A549 (cell line): Measurements from ENCODE around the gene UBAP2L. TPM values are rescaled to one million over a fixed set of nuclear protein-coding genes. Genes with fewer than 3 reads are reported as not detected.

Source experiments
- ATAC-seq, 2 experiments: fragments of 200-7000 bp in 1 of 2; fragments of >200 bp in 1 of 2; cut with Nextera tagmentation in 1 of 2; cut with Tn5 transposase in 1 of 2; 3 replicates each; pipeline versions ENCODE4 v1.8.0 to v1.9.1; 2018 to 2020; ENCODE audit warnings: mild to moderate bottlenecking in 1 of 2, moderate library complexity in 1 of 2
- CTCF ChIA-PET: fragments of 300-600 bp; sonication (Branson Sonifier 250); formaldehyde crosslinking; extraction: SDS; loops from one replicate; lab custom pipeline; 2021; ENCODE audit warnings: antibody characterized with exemption, inconsistent platforms; lab: Yijun Ruan, JAX
- POLR2A ChIA-PET: fragments of 350-600 bp; formaldehyde crosslinking; extraction: SDS; loops from one replicate; lab custom pipeline; 2021; ENCODE audit warnings: antibody characterized with exemption, inconsistent platforms; lab: Yijun Ruan, JAX
- DNase-seq, 2 experiments: peaks; one replicate each; pipeline versions ENCODE4 v3.0.0 to v3.0.0-alpha.2; 2011 to 2016; ENCODE audit warnings: low read depth in 1 of 2, low spot score in 1 of 2
- FAIRE-seq: peaks from 2 replicates; lab custom pipeline; 2011; peaks lifted over from hg19 to GRCh38; lab: Jason Lieb, UNC
- H3K27ac ChIP-seq, 2 experiments: fragments of >200 bp; sonication (Bioruptor Twin); formaldehyde crosslinking; 3 replicates each; pipeline ENCODE4 v1.5.1; 2016 to 2017
- H3K4me1 ChIP-seq: fragments of >200 bp; sonication (Bioruptor Twin); formaldehyde crosslinking; 3 replicates; pipeline ENCODE4 v1.6.1; 2016
- H3K4me2 ChIP-seq: fragments of >200 bp; sonication (Bioruptor Twin); formaldehyde crosslinking; 3 replicates; pipeline ENCODE4 v1.6.1; 2016
- H3K4me3 ChIP-seq: fragments of >200 bp; sonication (Bioruptor Twin); formaldehyde crosslinking; 3 replicates; pipeline ENCODE4 v1.5.1; 2016
- H3K9me3 ChIP-seq: fragments of >200 bp; sonication (Bioruptor Twin); formaldehyde crosslinking; 3 replicates; pipeline ENCODE4 v1.6.1; 2016
- CBX2 ChIP-seq: fragments of 200-600 bp; sonication (generic); IDR thresholded peaks from 2 replicates; pipeline ENCODE4 v1.6.1; 2016; ENCODE audit warnings: low read depth, mild to moderate bottlenecking, borderline replicate concordance
- CBX8 ChIP-seq: fragments of 200-600 bp; sonication (generic); IDR thresholded peaks from 2 replicates; pipeline ENCODE4 v1.6.1; 2016
- CEBPB ChIP-seq, 2 experiments: fragments of >200 bp in 1 of 2; sonication (Bioruptor Twin) in 1 of 2; formaldehyde crosslinking in 1 of 2; IDR thresholded peaks; 2 replicates each; pipeline ENCODE4 v1.6.1; 2012 to 2016
- EHF ChIP-seq: fragments of 250-450 bp; sonication (Bioruptor Pico); IDR thresholded peaks from 2 replicates; pipeline ENCODE4 v1.5.0; 2020; ENCODE audit warnings: mild to moderate bottlenecking
- ELK1 ChIP-seq: fragments of 150-350 bp; IDR thresholded peaks from 2 replicates; pipeline ENCODE4 v1.6.1; 2014; ENCODE audit warnings: low read depth, mild to moderate bottlenecking, low read length
- ESRRA ChIP-seq: fragments of 150-350 bp; IDR thresholded peaks from 2 replicates; pipeline ENCODE4 v1.6.1; 2014; ENCODE audit warnings: mild to moderate bottlenecking, low read length, borderline replicate concordance
- FOSB ChIP-seq: fragments of 250-450 bp; sonication (Bioruptor Pico); IDR thresholded peaks from 2 replicates; pipeline ENCODE4 v1.5.0; 2020; ENCODE audit warnings: mild to moderate bottlenecking, moderate library complexity
- FOSL2 ChIP-seq, 2 experiments: fragments of 450-650 bp in 1 of 2; fragments of >200 bp in 1 of 2; sonication (Bioruptor Twin) in 1 of 2; formaldehyde crosslinking; IDR thresholded peaks; 2 replicates each; pipeline versions ENCODE4 v1.5.0 to v1.6.1; 2016 to 2020; ENCODE audit warnings: mild to moderate bottlenecking in 1 of 2, moderate library complexity in 1 of 2
- HES2 ChIP-seq: fragments of >200 bp; sonication (Bioruptor Twin); formaldehyde crosslinking; IDR thresholded peaks from 2 replicates; pipeline ENCODE4 v1.6.1; 2016
- HMGXB4 ChIP-seq: fragments of 250-450 bp; sonication (Bioruptor Pico); IDR thresholded peaks from 2 replicates; pipeline ENCODE4 v1.5.0; 2021; ENCODE audit warnings: mild to moderate bottlenecking, moderate library complexity, borderline replicate concordance
- HOXB13 ChIP-seq: fragments of 250-450 bp; sonication (Bioruptor Pico); IDR thresholded peaks from 2 replicates; pipeline ENCODE4 v1.5.0; 2020; ENCODE audit warnings: low read depth, mild to moderate bottlenecking, moderate library complexity
- JUNB ChIP-seq: fragments of >200 bp; sonication (Bioruptor Twin); formaldehyde crosslinking; IDR thresholded peaks from 2 replicates; pipeline ENCODE4 v1.6.1; 2016
- KDM5A ChIP-seq: fragments of 200-600 bp; sonication (generic); IDR thresholded peaks from 2 replicates; pipeline ENCODE4 v1.6.1; 2016; ENCODE audit warnings: antibody characterized with exemption, mild to moderate bottlenecking
- MAFK ChIP-seq: fragments of 450-650 bp; IDR thresholded peaks from 2 replicates; pipeline ENCODE4 v1.6.1; 2014; ENCODE audit not compliant: partially characterized antibody
- MYC ChIP-seq: IDR thresholded peaks from 2 replicates; pipeline ENCODE4 v1.6.1; 2012; ENCODE audit warnings: mild to moderate bottlenecking, inconsistent platforms, low read length, improper control_type of control experiment, borderline replicate concordance
- NR3C1 ChIP-seq: fragments of >200 bp; sonication (Bioruptor Twin); formaldehyde crosslinking; IDR thresholded peaks from 3 replicates; pipeline ENCODE4 v1.6.1; 2017
- PHF8 ChIP-seq: fragments of 200-600 bp; sonication (generic); IDR thresholded peaks from 2 replicates; pipeline ENCODE4 v1.6.1; 2016; ENCODE audit warnings: low read depth, mild to moderate bottlenecking, antibody characterized with exemption, moderate library complexity, borderline replicate concordance
- RCOR1 ChIP-seq: fragments of 150-350 bp; IDR thresholded peaks from 2 replicates; pipeline ENCODE4 v1.6.1; 2014; ENCODE audit warnings: antibody characterized with exemption, low read length, low read depth
- REST ChIP-seq: fragments of 200-600 bp; sonication (generic); IDR thresholded peaks from 2 replicates; pipeline ENCODE4 v1.6.1; 2016; ENCODE audit warnings: antibody characterized with exemption, mild to moderate bottlenecking, moderate library complexity
- SMC3 ChIP-seq: fragments of >200 bp; sonication (Bioruptor Twin); formaldehyde crosslinking; IDR thresholded peaks from 3 replicates; pipeline ENCODE4 v1.6.1; 2018; ENCODE audit warnings: inconsistent platforms
- SREBF2 ChIP-seq: fragments of 450-650 bp; IDR thresholded peaks from 2 replicates; pipeline ENCODE4 v1.6.1; 2014; ENCODE audit warnings: mild to moderate bottlenecking, moderate library complexity
- TFCP2L1 ChIP-seq: fragments of 250-450 bp; sonication (Bioruptor Pico); IDR thresholded peaks from 2 replicates; pipeline ENCODE4 v1.5.0; 2021; ENCODE audit warnings: mild to moderate bottlenecking
- USF2 ChIP-seq: fragments of 450-650 bp; IDR thresholded peaks from 2 replicates; pipeline ENCODE4 v1.6.1; 2014; ENCODE audit warnings: antibody characterized with exemption
- ZC3H11A ChIP-seq: fragments of 450-650 bp; IDR thresholded peaks from 2 replicates; pipeline ENCODE4 v1.6.1; 2014; ENCODE audit warnings: antibody characterized with exemption, mild to moderate bottlenecking
- ZFP36 ChIP-seq: fragments of 450-650 bp; IDR thresholded peaks from 2 replicates; pipeline ENCODE4 v1.6.1; 2014; ENCODE audit warnings: borderline replicate concordance; ENCODE audit not compliant: partially characterized antibody
- WGBS: methylation state at CpG from one replicate; pipeline ENCODE4 v1.1.6; 2017; ENCODE audit errors: missing lambda C conversion rate; 5-methylcytosine and 5-hydroxymethylcytosine counted together
- polyA plus RNA-seq, 4 experiments: library from polyadenylated mRNA; depleted of rRNA in 3 of 4; stranded (reverse); fragments of >200 nt; fragmentation: RNase III in 1 of 4; extraction: RNeasy Plus Mini Kit Qiagen cat#74134 plus additional on column Dnase treatment in 1 of 4; gene quantifications; 2 replicates in 3 of 4; 3 replicates in 1 of 4; pipeline ENCODE4 v1.2.3, GENCODE V29; 2011 to 2017

The UBAP2L gene
- polyA plus RNA-seq, 2 of the 4 experiments (the other 2 are of a cell fraction): 169 TPM

- ChIA-PET CTCF (interaction anchor here (1.4 to 1.9 kb wide), 2 partner anchors 10 to 63 kb away, joined by 3 to 22 read pairs; no protein-coding TSS in a partner anchor), POLR2A (interaction anchor here (2.5 kb wide), 1 partner anchor 11 kb away, joined by 8 read pairs; the partner anchor contains the start of gene UBAP2L)
- Histone ChIP-seq H3K4me3 (no peak overlapping the region), H3K9me3 (no peaks in the 10 kb centered on the region), H3K27ac (no peak overlapping the region), H3K4me1 (peaks cover 6% of the 10 kb centered on the region; the same call in 2 of the 3 replicates), H3K4me2 (no peak overlapping the region)
- no peak for FAIRE-seq
- no peak for DNase-seq
- TF ChIP-seq HOXB13 (CRISPR knock-in tag): no peak
- ATAC-seq: no peak
- 96% methylated on average over 5 of the region's 5 CpGs for WGBS
These were observed 11.9 kb upstream of the UBAP2L start for GRCh38 chr1:154208677-154209388.

GRCh38 chr1:154212083-154212482 is 8.7 kb upstream of the UBAP2L start:
- Histone ChIP-seq H3K9me3 (no peaks in the 10 kb centered on the region), H3K4me3 (no peak overlapping the region), H3K4me2 (no peak overlapping the region)
- CTCF ChIA-PET: interaction anchor here (0.5 to 4.3 kb wide), 2 partner anchors 14 to 98 kb away, joined by 3 to 22 read pairs; no protein-coding TSS in a partner anchor
- DNase-seq: no peak
- no peak for ATAC-seq
- TF ChIP-seq ZFP36 (no peak), HES2 (no peak), USF2 (no peak), HMGXB4 (CRISPR knock-in tag) (no peak), EHF (CRISPR knock-in tag) (no peak), FOSB (no peak), SREBF2 (no peak), KDM5A (no peak), CBX8 (no peak), SMC3 (no peak), ELK1 (no peak)
- TF ChIP-seq, all 56 proteins: peak for 0
- 93% methylated on average over 10 of the region's 10 CpGs for WGBS
- no peak overlapping the region for H3K27ac ChIP-seq
- no peak for FAIRE-seq
- POLR2A ChIA-PET: no interaction called here
- peaks cover 23% of the 10 kb centered on the region; the same call in 2 of the 3 replicates for H3K4me1 ChIP-seq

- POLR2A ChIA-PET: no interaction called here
- ATAC-seq (peak; percentile 55 to 84), FAIRE-seq (no peak), DNase-seq (peak in 1 of 2 experiments; percentile 43)
- Histone ChIP-seq H3K9me3 (no peaks in the 10 kb centered on the region), H3K4me1 (peaks cover 29% of the 10 kb centered on the region; the same call in 2 of the 3 replicates), H3K4me2 (no peak overlapping the region), H3K4me3 (no peak overlapping the region), H3K27ac (no peak overlapping the region)
- CTCF ChIA-PET: interaction anchor here (1.2 to 4.3 kb wide), 2 partner anchors 11 to 15 kb away, joined by 3 to 22 read pairs; no protein-coding TSS in a partner anchor
- WGBS: 100% methylated on average over 1 of the region's 1 CpG
- TF ChIP-seq RCOR1: no peak
- no peak for TF ChIP-seq CBX8
- TF ChIP-seq MYC: no peak
- TF ChIP-seq CEBPB (IDR thresholded peaks at IDR 0.05): no peak
- no peak for TF ChIP-seq REST
- no peak for TF ChIP-seq MAFK
- 0 out of 2 replicates have a peak, but pooled peaks have one; percentile 24 for TF ChIP-seq FOSL2 (IDR thresholded peaks at IDR 0.05)
- TF ChIP-seq FOSL2 (CRISPR knock-in tag; IDR thresholded peaks at IDR 0.05): peak; percentile 55
- no peak for TF ChIP-seq CBX2
- no peak for TF ChIP-seq ESRRA
- TF ChIP-seq JUNB: peak; percentile 34; the same call in 1 of the 2 replicates
- no peak for TF ChIP-seq HOXB13 (CRISPR knock-in tag)
- TF ChIP-seq ZC3H11A: no peak
- TF ChIP-seq NR3C1: no peak
- TF ChIP-seq TFCP2L1 (CRISPR knock-in tag): no peak
- no peak for TF ChIP-seq PHF8
These were observed 7.5 kb upstream of the UBAP2L start for GRCh38 chr1:154213274-154213673.
